Astrocyte of the spinal cord (primary cell): ENCODE measurements around the gene ALK.

Source experiments
- DNase-seq: peaks from one replicate; pipeline ENCODE4 v3.0.0; 2011; ENCODE audit warnings: low read depth, low spot score
- H3K4me3 ChIP-seq: 2 replicates; pipeline ENCODE4 v1.5.1; 2011; ENCODE audit warnings: low read depth, mild to moderate bottlenecking, low read length, moderate library complexity
- CTCF ChIP-seq: IDR thresholded peaks from 2 replicates; pipeline ENCODE4 v1.5.1; 2012; ENCODE audit warnings: low read depth, mild to moderate bottlenecking, low read length, inconsistent platforms
- in situ Hi-C: cut with HindIII; loops from 2 replicates; pipeline ENCODE4 v1.10.0; 2017; ENCODE audit warnings: low sequenced_read_pairs

Gene ALK

GRCh38 chr2:29241955-29242565 is 679.3 kb downstream of the ALK start:
- no peak overlapping the region for H3K4me3 ChIP-seq
- TF ChIP-seq CTCF, result no peak
- DNase-seq, result no peak
- in situ Hi-C loops, result no loop called here

GRCh38 chr2:29241341-29241740 is 680.0 kb downstream of the ALK start:
- no peak for TF ChIP-seq CTCF
- in situ Hi-C loops, result no loop called here
- no peak for DNase-seq
- no peak overlapping the region for H3K4me3 ChIP-seq

- H3K4me3 ChIP-seq, result no peak overlapping the region
- no peak for DNase-seq
- in situ Hi-C loops, result no loop called here
- no peak for TF ChIP-seq CTCF
These were observed 680.8 kb downstream of the ALK start for GRCh38 chr2:29240601-29241000.

GRCh38 chr2:29239209-29239960 is 682.0 kb downstream of the ALK start:
- no peak overlapping the region for H3K4me3 ChIP-seq
- in situ Hi-C loops, result no loop called here
- DNase-seq, result no peak
- TF ChIP-seq CTCF, result no peak

GRCh38 chr2:29238497-29238896 is 682.9 kb downstream of the ALK start:
- no peak overlapping the region for H3K4me3 ChIP-seq
- TF ChIP-seq CTCF, result peak; percentile 69
- DNase-seq, result no peak
- in situ Hi-C loops, result no loop called here

- DNase-seq, result no peak
- no peak for TF ChIP-seq CTCF
- in situ Hi-C loops, result no loop called here
- no peak overlapping the region for H3K4me3 ChIP-seq
These were observed 685.3 kb downstream of the ALK start for GRCh38 chr2:29236074-29236473.
